Ascending aorta (tissue), 2 donors: ENCODE measurements around the gene EFR3B. TPM values are rescaled to one million over a fixed set of nuclear protein-coding genes. Genes with fewer than 3 reads are reported as not detected.

Experiments
- DNase-seq, 2 donors: peaks; one replicate each; pipeline ENCODE4 v3.0.0-alpha.2; 2019; ENCODE audit warnings: low spot score in 2 of 2
- H3K27ac ChIP-seq, 2 donors: fragments of 200-600 bp; sonication (generic); one replicate each; pipeline ENCODE4 v1.5.1; 2016 to 2017; ENCODE audit warnings: mild to moderate bottlenecking in 1 of 2
- H3K27me3 ChIP-seq: fragments of 200-600 bp; sonication (generic); one replicate; pipeline ENCODE4 v1.5.1; 2017
- H3K36me3 ChIP-seq, 2 donors: fragments of 200-600 bp; sonication (generic); one replicate each; pipeline ENCODE4 v1.5.1; 2016
- H3K4me1 ChIP-seq, 2 donors: fragments of 200-600 bp; sonication (generic); one replicate each; pipeline ENCODE4 v1.5.1; 2016 to 2017; ENCODE audit warnings: mild to moderate bottlenecking in 1 of 2
- H3K4me3 ChIP-seq, 2 donors: fragments of 200-600 bp; sonication (generic); one replicate each; pipeline ENCODE4 v1.5.1; 2016 to 2017; ENCODE audit warnings: mild to moderate bottlenecking in 1 of 2
- H3K9me3 ChIP-seq, 2 donors: fragments of 200-600 bp; sonication (generic); one replicate each; pipeline ENCODE4 v1.5.1; 2016
- intact Hi-C: fragments of 100-400 bp; cut with DNase I; formaldehyde crosslinking; loops from one replicate; pipeline ENCODE4 v1.15.1; 2023
- total RNA-seq: library from RNA; depleted of rRNA; stranded (reverse); fragments of >200 nt; gene quantifications from one replicate; pipeline ENCODE4 v1.1.0, GENCODE V29; 2016
- TF ChIP-seq, protein P1 (sequence below), 3 experiments: fragments of 200-600 bp in 2 of 3; fragments of 450-650 bp in 1 of 3; sonication (generic) in 2 of 3; IDR thresholded peaks; one replicate each; pipeline ENCODE4 v1.5.1; 2016 to 2019; ENCODE audit warnings: antibody characterized with exemption in 3 of 3, mild to moderate bottlenecking in 1 of 3, moderate library complexity in 1 of 3

The EFR3B gene
- total RNA-seq, 1 donor from 2014 or later, result 0.32 TPM

DNA sequence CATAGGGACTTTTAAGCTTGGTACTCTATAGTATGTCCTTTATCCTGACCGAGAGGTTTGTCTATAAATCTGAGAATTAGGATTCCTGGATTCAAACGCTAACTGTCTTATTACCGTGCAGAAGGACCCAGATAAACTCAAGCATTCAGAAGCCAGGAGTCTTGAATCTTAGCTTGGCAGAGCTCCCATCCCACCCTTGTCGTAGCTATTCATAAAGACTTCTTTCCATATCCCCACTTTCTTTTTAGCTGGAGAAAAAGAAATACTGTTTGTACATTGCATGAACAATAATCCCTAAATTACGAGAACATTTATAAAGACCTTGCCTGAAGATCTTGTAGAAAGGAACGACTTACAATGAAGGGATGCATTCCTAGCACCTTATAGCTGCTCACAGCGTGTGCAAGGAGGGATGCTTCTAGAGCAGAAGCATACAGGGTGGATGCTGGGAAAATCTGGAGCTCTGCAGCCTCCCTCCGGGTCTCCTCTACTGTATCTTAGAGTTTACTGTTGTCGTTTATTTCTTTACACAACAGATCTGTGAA lies 13.6 kb downstream of the EFR3B start:
- intact Hi-C loops, result no loop called here
- TF ChIP-seq, protein P1, sequence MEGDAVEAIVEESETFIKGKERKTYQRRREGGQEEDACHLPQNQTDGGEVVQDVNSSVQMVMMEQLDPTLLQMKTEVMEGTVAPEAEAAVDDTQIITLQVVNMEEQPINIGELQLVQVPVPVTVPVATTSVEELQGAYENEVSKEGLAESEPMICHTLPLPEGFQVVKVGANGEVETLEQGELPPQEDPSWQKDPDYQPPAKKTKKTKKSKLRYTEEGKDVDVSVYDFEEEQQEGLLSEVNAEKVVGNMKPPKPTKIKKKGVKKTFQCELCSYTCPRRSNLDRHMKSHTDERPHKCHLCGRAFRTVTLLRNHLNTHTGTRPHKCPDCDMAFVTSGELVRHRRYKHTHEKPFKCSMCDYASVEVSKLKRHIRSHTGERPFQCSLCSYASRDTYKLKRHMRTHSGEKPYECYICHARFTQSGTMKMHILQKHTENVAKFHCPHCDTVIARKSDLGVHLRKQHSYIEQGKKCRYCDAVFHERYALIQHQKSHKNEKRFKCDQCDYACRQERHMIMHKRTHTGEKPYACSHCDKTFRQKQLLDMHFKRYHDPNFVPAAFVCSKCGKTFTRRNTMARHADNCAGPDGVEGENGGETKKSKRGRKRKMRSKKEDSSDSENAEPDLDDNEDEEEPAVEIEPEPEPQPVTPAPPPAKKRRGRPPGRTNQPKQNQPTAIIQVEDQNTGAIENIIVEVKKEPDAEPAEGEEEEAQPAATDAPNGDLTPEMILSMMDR (IDR thresholded peaks at IDR 0.05), result no peak
- H3K4me1 ChIP-seq, result no peaks in the 10 kb centered on the region
- no peak for DNase-seq
- no peaks in the 10 kb centered on the region for H3K27me3 ChIP-seq
- no peak overlapping the region for H3K27ac ChIP-seq
- H3K9me3 ChIP-seq, result no peaks in the 10 kb centered on the region
- no peaks in the 10 kb centered on the region for H3K36me3 ChIP-seq
- no peak overlapping the region for H3K4me3 ChIP-seq

DNA sequence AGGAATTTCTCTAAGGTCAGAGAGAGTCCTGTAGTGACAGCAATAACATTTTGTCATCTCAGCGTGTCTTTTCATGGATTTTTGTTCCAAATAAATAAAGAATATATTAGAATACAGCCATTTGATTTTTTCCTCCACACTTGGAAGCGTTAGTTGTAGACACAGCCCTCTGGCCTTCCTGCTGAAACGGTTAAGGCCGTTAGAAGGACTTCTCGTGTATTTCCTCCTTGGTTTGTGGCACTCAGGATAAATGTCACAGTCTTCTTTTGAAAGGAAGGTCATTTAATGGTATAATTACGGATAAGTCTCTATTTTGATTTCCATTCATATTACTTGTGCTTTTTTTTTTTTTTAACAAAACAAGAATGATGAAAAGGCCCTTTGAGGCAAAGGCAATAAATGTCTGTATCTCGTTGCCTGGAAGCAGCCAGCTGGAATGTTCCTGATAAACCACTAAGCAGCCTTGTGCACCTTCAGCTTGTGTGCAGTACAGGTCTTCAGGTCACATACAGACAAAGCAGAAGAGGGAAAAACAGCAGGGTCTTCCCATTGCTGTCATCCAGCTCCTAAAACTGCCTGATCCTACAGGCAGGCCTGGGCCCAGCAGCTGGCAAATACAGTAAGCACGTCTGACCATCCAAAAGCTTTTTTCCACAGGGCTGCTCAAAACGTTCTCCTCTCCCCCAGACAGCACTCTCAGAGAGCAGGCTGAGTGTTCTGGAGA lies 14.4 kb downstream of the EFR3B start:
- intact Hi-C loops, result no loop called here
- H3K36me3 ChIP-seq, result no peaks in the 10 kb centered on the region
- no peaks in the 10 kb centered on the region for H3K4me1 ChIP-seq
- no peak overlapping the region for H3K27ac ChIP-seq
- no peaks in the 10 kb centered on the region for H3K9me3 ChIP-seq
- no peak for DNase-seq
- TF ChIP-seq, protein P1 (IDR thresholded peaks at IDR 0.05), result no peak
- no peak overlapping the region for H3K4me3 ChIP-seq
- no peaks in the 10 kb centered on the region for H3K27me3 ChIP-seq

GRCh38 chr2:25062511-25062917 lies 20.6 kb downstream of the EFR3B start:
- no peaks in the 10 kb centered on the region for H3K36me3 ChIP-seq
- H3K4me3 ChIP-seq, result no peak overlapping the region
- DNase-seq, result no peak
- no peak overlapping the region for H3K27ac ChIP-seq
- peaks cover 0 to 11% of the 10 kb centered on the region in 2 donors for H3K4me1 ChIP-seq
- no peaks in the 10 kb centered on the region for H3K27me3 ChIP-seq
- H3K9me3 ChIP-seq, result no peaks in the 10 kb centered on the region
- intact Hi-C loops, result loop anchor here (2.0 kb wide), 1 partner anchor 20 kb away; the partner anchor contains the start of gene EFR3B
- TF ChIP-seq, protein P1 (IDR thresholded peaks at IDR 0.05), result no peak

DNA sequence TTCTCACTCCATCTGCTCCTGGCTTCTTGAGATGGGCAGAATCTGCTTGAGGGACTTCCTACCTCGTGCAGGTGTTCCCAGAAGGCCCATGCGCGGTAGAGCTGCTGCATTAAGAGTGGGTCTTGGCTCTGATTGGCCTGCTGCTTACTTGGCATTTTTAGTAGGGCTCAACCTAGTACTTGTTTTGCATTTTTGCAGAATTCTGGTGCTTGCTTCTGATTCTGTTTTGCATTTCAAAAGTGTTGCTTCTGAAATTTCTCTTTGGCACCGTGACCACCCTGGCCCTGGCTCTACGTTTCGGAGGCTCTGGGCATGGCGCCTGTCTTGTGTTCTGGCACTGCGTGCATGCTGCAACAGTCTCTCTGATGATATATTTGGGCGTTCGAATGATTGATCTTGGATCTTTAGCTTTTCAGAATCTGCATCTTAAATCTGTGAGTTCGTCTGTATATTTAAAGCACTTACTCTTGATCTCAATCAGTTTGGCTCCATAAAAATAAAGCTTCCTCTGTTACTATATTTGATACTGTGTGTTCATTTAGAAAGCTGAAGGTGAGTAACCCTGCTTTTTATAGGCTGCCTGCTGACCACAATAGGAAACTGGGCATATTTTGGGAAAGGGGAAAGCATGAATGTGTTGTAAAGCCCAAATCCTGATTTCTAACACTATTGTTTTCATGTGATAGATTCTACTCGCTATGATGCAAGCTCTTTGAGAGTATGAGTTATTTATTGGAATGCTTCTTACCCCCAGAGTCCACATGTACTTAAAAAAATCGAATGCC lies 22.2 kb downstream of the EFR3B start:
- TF ChIP-seq, protein P1 (IDR thresholded peaks at IDR 0.05), result no peak
- H3K4me3 ChIP-seq, result peak overlapping the region in 1 of 2 donors; percentile 40
- H3K9me3 ChIP-seq, result no peaks in the 10 kb centered on the region
- H3K4me1 ChIP-seq, result peaks cover 0 to 11% of the 10 kb centered on the region in 2 donors
- H3K27me3 ChIP-seq, result no peaks in the 10 kb centered on the region
- H3K36me3 ChIP-seq, result no peaks in the 10 kb centered on the region
- peak overlapping the region; percentile 43 to 54 for H3K27ac ChIP-seq
- intact Hi-C loops, result loop anchor here (2.0 kb wide), 1 partner anchor 21 kb away; the partner anchor contains the start of gene EFR3B
- DNase-seq, result no peak

GRCh38 chr2:25065768-25066167 lies 23.9 kb downstream of the EFR3B start:
- TF ChIP-seq, protein P1 (IDR thresholded peaks at IDR 0.05), result no peak
- intact Hi-C loops, result no loop called here
- Histone ChIP-seq H3K9me3 (no peaks in the 10 kb centered on the region), H3K4me3 (no peak overlapping the region), H3K27me3 (no peaks in the 10 kb centered on the region), H3K4me1 (peaks cover 0 to 11% of the 10 kb centered on the region in 2 donors), H3K36me3 (no peaks in the 10 kb centered on the region), H3K27ac (peak overlapping the region in 1 of 2 donors; percentile 9)
- no peak for DNase-seq
